Right lobe of liver (tissue), 4 donors: ENCODE data around the gene ALDH4A1.

Source experiments
- POLR2A ChIP-seq: fragments of 450-650 bp; IDR thresholded peaks from one replicate; pipeline ENCODE4 v1.6.1; 2017; ENCODE audit warnings: antibody characterized with exemption, mild to moderate bottlenecking
- TF ChIP-seq, protein P1 (sequence below), 4 donors: fragments of 200-600 bp in 3 of 4; fragments of 450-650 bp in 1 of 4; IDR thresholded peaks; one replicate each; pipeline versions ENCODE4 v1.5.1 to v1.8.0; 2016 to 2022; ENCODE audit warnings: antibody characterized with exemption in 4 of 4, mild to moderate bottlenecking in 2 of 4
- donor health status: DM: no; HTN: no; CAD: no.
- donor health status: DM: no; HTN: no; CAD: no.
- donor health status: DM: no; HTN: yes; CAD: no.

DNA sequence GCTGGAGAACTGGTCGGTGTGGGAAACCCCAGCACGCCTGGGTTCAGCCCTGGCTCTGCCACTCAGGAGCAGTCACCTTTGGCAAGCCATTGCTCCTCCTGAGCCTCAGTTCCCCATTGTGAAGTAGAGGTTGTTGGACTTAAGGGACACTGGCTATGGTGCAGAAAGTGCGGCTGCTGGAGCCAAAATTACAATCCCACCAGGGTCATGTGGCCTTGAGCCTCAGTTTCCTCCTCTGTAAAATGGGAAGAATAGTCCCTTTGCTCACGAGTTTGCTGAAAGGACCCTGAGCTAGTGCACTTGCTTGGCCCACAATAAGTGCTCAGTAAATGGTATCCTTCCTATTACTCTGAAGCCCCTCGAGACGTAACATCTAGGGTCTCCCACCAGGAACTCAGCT is 28.3 kb downstream of the ALDH4A1 start:
- TF ChIP-seq, protein P1, sequence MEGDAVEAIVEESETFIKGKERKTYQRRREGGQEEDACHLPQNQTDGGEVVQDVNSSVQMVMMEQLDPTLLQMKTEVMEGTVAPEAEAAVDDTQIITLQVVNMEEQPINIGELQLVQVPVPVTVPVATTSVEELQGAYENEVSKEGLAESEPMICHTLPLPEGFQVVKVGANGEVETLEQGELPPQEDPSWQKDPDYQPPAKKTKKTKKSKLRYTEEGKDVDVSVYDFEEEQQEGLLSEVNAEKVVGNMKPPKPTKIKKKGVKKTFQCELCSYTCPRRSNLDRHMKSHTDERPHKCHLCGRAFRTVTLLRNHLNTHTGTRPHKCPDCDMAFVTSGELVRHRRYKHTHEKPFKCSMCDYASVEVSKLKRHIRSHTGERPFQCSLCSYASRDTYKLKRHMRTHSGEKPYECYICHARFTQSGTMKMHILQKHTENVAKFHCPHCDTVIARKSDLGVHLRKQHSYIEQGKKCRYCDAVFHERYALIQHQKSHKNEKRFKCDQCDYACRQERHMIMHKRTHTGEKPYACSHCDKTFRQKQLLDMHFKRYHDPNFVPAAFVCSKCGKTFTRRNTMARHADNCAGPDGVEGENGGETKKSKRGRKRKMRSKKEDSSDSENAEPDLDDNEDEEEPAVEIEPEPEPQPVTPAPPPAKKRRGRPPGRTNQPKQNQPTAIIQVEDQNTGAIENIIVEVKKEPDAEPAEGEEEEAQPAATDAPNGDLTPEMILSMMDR (IDR thresholded peaks at IDR 0.05) = no peak
- TF ChIP-seq POLR2A = no peak
